Parietal lobe (tissue), 1 donor: ENCODE results near the gene PCYT2. TPM values are rescaled to one million over a fixed set of nuclear protein-coding genes. Genes with fewer than 3 reads are reported as not detected.

ENCODE experiments used
- total RNA-seq: library from RNA; depleted of rRNA; stranded (reverse); fragments of >200 nt; gene quantifications from one replicate; pipeline ENCODE4 v1.2.3, GENCODE V29; 2014

PCYT2 gene
- total RNA-seq: 31.3 TPM

DNA sequence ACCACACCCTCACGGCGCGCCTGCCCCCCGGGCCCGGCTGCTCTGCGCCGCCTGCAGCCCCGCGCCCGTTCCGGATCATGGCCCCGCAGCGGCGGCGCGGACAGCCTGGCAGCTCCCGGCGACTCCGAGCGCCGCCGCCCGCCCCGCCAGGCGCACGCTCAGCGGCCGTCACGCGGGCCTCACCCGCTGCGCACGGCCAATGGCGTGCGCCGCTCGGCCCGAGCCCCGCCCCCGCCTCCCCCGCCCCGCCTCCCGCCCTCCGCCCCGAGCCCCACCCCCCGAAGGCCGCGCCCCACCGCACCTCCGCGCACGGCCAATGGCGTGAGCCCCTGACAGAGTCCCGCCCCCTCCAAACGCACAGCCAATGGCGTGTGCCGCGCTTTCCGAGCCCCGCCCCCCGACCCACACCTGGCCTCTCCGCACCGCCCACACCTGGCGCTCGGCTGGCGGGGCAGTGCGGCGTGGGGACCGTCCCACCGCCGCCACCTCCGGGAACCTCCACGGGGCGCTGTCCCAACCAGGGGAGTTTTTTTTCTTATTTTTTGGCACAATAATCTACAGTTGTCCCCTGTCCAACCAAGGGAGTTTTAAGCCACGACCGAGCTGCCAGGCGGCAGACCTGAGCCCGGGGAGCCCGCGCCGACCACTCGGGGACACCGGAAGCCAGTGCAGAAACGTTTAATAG, at the start of gene PCYT2:
Gene PCYT2 (minus strand): TSS at position 123 of the 685 bp plus-strand sequence. CDS start 44 bp downstream, at position 79.

DNA sequence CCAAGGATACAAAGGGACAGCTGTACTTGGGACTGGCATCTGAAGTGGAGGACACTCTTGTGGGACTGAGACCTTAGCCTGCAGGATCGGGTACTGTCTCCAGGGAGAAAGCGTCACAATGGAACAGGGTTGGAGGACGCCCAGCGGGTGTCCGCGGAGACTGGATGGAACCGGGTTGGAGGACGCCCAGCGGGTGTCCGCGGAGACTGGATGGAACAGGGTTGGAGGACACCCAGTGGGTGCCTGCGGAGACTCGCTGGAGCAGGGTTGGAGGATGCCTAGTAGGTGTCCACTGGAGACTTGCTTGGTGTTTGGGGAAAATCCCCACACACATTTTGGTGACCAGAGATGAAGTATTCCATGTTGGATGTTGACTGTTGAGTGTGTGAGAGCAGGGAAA, 36.0 kb upstream of the PCYT2 start, which contains the start of gene MYADML2:
Gene MYADML2 (minus strand): TSS at position 45 of the 400 bp plus-strand sequence. CDS start 5,492 bp downstream, outside the sequence.

DNA sequence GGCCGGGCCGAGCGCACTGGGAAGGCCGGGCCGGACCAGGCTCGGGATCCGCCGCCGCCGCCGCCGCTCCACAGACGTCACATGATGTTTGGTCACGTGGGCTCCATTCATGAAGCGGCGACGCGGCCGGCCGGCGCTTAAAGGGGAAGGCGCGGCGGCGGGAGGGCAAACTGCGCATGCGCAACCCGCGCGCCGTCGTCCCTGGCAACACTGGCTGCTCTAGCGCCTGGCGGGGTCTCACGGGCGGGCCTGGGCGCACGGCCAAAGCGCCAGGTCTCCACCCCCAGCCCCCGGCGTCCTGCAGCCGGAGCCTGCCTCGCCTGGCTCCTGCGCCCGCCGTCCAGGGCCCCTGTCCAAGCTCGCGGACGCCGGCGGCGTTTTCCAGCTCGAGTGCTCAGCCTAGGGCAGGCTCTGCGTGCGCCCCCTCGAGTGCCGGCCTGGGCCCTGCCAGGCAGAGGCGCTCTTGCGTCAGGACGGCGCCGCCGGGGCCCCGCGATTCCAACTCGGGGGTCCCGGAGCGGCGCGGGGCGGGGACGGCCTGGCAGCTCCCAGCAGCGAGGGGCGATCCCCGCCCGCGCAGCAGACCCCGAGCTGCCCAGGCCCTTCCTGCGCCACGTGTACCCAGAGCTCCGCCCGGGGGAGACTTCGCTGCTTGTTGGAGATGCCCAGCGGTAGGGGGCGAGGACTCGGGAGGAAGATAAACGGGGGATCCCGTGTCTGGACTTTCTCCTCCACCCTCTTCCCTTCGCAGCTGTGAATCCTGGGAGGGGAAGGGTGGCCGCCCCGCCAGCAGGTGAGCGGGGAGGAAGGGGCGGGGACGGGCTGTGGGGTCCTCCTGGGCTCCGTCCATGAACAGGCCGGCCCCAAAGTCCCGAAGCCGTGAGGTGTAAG, 16.7 kb upstream of the PCYT2 start, which contains the start of gene MAFG:
Gene MAFG (minus strand): TSS at position 83 of the 891 bp plus-strand sequence. CDS start 4,550 bp downstream, outside the sequence.

DNA sequence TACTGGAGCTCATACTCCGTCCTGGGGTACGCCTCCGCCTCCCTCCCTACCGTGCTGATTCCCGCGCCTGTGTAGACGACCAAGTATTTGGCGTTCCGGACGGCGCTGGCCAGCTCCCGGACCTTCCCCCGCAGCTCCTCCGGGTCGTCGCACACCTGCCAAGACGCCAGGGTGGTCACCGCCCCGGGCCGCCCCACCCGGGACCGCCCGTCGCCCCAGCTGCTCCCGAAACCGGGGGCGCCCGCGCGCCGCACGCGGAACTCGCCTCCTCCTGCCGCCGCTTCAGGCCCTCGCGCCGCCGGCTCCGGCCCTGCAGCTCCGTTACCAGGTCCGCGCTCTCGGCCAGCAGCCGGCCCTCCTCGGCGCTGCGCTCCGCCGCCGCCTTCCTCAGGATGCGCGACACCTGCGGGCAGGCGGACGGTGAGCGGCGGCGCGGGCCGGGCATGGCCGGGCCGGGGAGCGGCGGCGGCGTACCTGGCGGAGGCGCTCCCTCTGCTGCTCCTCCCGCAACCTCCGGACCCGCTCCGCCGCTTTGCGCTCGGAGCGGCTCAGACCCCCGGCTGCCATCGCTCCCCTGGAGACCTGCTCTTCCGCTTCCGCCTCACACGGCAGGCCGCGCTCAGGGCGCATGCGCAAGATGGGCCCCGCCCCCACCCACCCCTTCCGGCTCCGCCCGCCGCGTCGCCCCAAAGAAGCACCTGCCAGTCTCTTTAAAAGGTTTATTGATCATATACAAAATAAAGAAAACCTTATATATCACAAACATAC, 6.5 kb upstream of the PCYT2 start, which contains the start of gene SIRT7:
Gene SIRT7 (minus strand): TSS at position 612 of the 768 bp plus-strand sequence. CDS start 45 bp downstream, at position 567.

DNA sequence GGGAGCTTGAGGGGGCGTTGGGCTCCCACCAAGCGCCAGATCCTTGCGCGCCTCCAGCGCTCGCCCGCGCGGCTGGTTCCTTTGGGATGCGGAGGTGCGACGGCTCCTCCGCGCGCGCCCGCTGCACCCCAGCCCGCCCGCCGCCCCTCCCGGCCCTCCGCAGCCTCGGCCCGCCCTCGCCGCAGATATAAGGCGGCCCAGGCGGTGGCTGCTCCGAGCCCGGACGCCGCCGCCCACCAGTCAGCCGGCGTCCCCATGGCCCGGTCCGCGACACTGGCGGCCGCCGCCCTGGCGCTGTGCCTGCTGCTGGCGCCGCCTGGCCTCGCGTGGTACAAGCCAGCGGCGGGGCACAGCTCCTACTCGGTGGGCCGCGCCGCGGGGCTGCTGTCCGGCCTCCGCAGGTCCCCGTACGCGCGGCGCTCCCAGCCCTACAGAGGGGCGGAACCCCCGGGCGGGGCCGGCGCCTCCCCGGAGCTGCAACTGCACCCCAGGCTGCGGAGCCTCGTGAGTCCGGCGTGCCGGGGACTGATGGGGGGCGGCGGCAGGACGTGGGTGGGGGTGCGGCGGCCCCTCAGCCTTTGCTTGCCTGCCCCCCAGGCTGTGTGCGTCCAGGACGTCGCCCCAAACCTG, 9.1 kb downstream of the PCYT2 start, which contains the start of gene NPB:
Gene NPB (plus strand): TSS at position 216 of the 630 bp plus-strand sequence. CDS start 40 bp downstream, at position 256.

DNA sequence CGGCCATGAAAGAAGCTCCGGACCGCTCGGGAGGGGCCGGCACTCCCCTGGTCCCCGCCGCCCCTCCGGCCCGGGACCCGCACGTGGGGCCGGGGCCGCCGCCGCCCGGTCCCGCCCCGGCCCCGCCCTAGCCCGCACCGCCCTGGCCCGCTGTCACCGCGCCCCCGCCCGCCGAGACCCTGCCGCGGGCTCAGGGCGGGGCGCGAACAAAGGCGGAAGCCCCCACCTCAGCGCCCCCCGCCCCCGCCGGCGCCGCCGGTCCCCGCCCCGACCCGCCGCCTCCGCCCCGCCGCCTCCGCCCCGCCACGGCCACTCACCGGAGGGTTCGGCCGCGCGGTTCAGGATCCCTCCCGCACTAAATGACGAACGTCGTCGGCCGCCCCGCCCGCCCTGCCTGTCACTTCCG, 40.2 kb downstream of the PCYT2 start, which contains the start of gene ARHGDIA:
Gene ARHGDIA (minus strand): TSS at position 357 of the 406 bp plus-strand sequence. CDS start 1,407 bp downstream, outside the sequence.

DNA sequence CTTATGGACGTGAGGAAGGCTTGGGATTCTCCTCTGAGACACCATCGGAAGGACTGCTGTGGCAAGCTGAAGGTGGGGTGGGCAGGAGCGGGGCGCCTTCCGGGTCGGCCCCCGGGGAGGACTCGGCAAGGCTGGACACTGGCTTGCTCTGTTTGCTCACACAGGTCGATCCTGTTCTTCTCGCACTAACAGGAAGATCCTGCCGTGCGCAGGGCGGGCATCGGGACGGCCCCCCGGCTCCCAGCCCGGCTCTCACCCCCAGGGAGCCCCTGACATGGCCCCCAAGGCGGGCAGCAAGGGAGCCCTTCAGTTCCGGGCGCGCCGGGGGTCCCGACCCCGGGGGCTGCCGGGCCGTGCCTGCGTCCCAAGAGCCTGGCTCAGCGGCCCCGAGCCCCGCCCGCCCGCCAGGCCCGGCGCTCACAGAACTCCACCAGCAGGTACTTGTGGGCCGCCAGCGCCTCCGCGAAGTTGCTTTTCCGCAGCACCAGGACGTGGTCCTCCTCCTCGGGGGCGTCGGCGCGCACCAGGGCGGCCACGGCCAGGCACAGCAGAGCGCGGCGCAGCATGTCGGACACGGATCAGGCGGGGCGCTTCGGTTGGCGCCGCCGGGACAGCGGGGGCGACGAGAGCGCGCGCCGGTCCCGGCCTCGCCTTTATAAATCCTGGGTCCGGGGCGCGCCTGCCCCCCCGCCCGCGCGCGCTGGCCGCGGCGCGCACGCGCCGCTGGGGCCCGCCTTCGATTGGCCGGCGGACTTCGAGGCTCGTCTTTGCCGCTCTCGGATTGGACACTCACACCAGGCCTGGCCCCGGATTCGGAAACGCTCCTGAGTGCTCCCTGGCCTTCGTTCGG, 51.1 kb downstream of the PCYT2 start, which contains the start of gene P4HB:
Gene P4HB (minus strand): TSS at position 630 of the 850 bp plus-strand sequence. CDS start 64 bp downstream, at position 566.

Other genes with a start within 250 kb of the PCYT2 start
- 13.8 TPM for gene OXLD1, start 244.8 kb downstream of the PCYT2 start, total RNA-seq
- 6.3 TPM for gene CCDC137, start 244.7 kb downstream of the PCYT2 start, total RNA-seq
- gene ARL16, start 227.6 kb downstream of the PCYT2 start, total RNA-seq: 31.9 TPM
- 67.9 TPM for gene HGS, start 227.4 kb downstream of the PCYT2 start, total RNA-seq
- gene MRPL12, start 208.0 kb downstream of the PCYT2 start, total RNA-seq: 4.7 TPM
- gene SLC25A10, start 199.1 kb downstream of the PCYT2 start, total RNA-seq: 6.6 TPM
- gene GCGR, start 107.2 kb downstream of the PCYT2 start, total RNA-seq: not detected
- 69.2 TPM for gene MCRIP1, start 78.1 kb downstream of the PCYT2 start, total RNA-seq
- not detected for gene PPP1R27, start 76.3 kb downstream of the PCYT2 start, total RNA-seq
- gene P4HB, start 50.9 kb downstream of the PCYT2 start, total RNA-seq: 87.0 TPM
- 57.6 TPM for gene ARHGDIA, start 40.1 kb downstream of the PCYT2 start, total RNA-seq
- 62.3 TPM for gene ALYREF, start 19.8 kb downstream of the PCYT2 start, total RNA-seq
- 57.0 TPM for gene ANAPC11, start 19.7 kb downstream of the PCYT2 start, total RNA-seq
- gene NPB, start 9.2 kb downstream of the PCYT2 start, total RNA-seq: 2.5 TPM
- 15.3 TPM for gene SIRT7, start 6.8 kb upstream of the PCYT2 start, total RNA-seq
- 17.8 TPM for gene MAFG, start 16.3 kb upstream of the PCYT2 start, total RNA-seq
- gene PYCR1, start 25.9 kb upstream of the PCYT2 start, total RNA-seq: 18.2 TPM
- gene MYADML2, start 35.8 kb upstream of the PCYT2 start, total RNA-seq: not detected
- 0.63 TPM for gene NOTUM, start 49.8 kb upstream of the PCYT2 start, total RNA-seq
- gene ASPSCR1, start 66.2 kb upstream of the PCYT2 start, total RNA-seq: 22.5 TPM
- gene CENPX, start 111.5 kb upstream of the PCYT2 start, total RNA-seq: 28.5 TPM
- 24.7 TPM for gene LRRC45, start 111.9 kb upstream of the PCYT2 start, total RNA-seq
- 80.4 TPM for gene RAC3, start 120.3 kb upstream of the PCYT2 start, total RNA-seq
- gene DCXR, start 126.3 kb upstream of the PCYT2 start, total RNA-seq: 16.3 TPM
- gene RFNG, start 140.4 kb upstream of the PCYT2 start, total RNA-seq: 27.2 TPM
- 78.9 TPM for gene GPS1, start 140.5 kb upstream of the PCYT2 start, total RNA-seq
- 34.4 TPM for gene DUS1L, start 154.4 kb upstream of the PCYT2 start, total RNA-seq
- gene FASN, start 186.8 kb upstream of the PCYT2 start, total RNA-seq: 128 TPM